Stimulated activated CD4-positive, alpha-beta T cell treated with anti-CD3 and anti-CD28 coated beads, Interleukin-12 subunit alpha, Interleukin-12 subunit beta, amount 100 ng/mL, for 24 hours (primary cell): ENCODE results near the gene GTF2I.
A peak's percentile ranks its signal among the peaks of the same experiment; 100 is the strongest.
"Not testable (repeated sequence)": the region's sequence is repeated elsewhere in the genome, so short reads cannot be mapped to it uniquely, and the experiment has no call there.

ENCODE experiments used
- DNase-seq, 2 experiments: peaks; one replicate each; pipeline ENCODE4 v3.0.0-alpha.2; 2020; ENCODE audit warnings: low read depth in 2 of 2

GTF2I gene

GRCh38 chr7:74657692-74658177, at the start of gene GTF2I:
Gene GTF2I, plus strand, starts transcription at chr7:74657718. Its CDS starts 31,411 bp downstream, at chr7:74689129.
- DNase-seq: no peak

GRCh38 chr7:74612015-74612829, 45.3 kb upstream of the GTF2I start:
- DNase-seq: no peak

- no peak for DNase-seq
Observed at GRCh38 chr7:74615933-74616780, 41.4 kb upstream of the GTF2I start.

GRCh38 chr7:74617180-74617744, 40.3 kb upstream of the GTF2I start:
- peak in 1 of 2 experiments; percentile 11 for DNase-seq

- DNase-seq: no peak
Observed at GRCh38 chr7:74619235-74619860, 38.2 kb upstream of the GTF2I start.

GRCh38 chr7:74622228-74622749, 35.2 kb upstream of the GTF2I start:
- DNase-seq: no peak

GRCh38 chr7:74623135-74623534, 34.4 kb upstream of the GTF2I start:
- DNase-seq: no peak

GRCh38 chr7:74625446-74625845, 32.1 kb upstream of the GTF2I start:
- no peak for DNase-seq

GRCh38 chr7:74627661-74628411, 29.7 kb upstream of the GTF2I start:
- DNase-seq: no peak

- no peak for DNase-seq
Observed at GRCh38 chr7:74632505-74632904, 25.0 kb upstream of the GTF2I start.

- no peak for DNase-seq
Observed at GRCh38 chr7:74633451-74633921, 24.0 kb upstream of the GTF2I start.

GRCh38 chr7:74637745-74638144, 19.8 kb upstream of the GTF2I start:
- no peak for DNase-seq

- DNase-seq: peak; percentile 61 to 83
Observed at GRCh38 chr7:74650055-74650454, 7.5 kb upstream of the GTF2I start.

GRCh38 chr7:74650493-74651132, 6.9 kb upstream of the GTF2I start:
- DNase-seq: not testable (repeated sequence)

- DNase-seq: not testable (repeated sequence)
Observed at GRCh38 chr7:74651133-74651504, 6.4 kb upstream of the GTF2I start.

GRCh38 chr7:74653686-74654181, 3.8 kb upstream of the GTF2I start:
- DNase-seq: no peak

GRCh38 chr7:74654811-74655210, 2.7 kb upstream of the GTF2I start:
- no peak for DNase-seq

- DNase-seq: no peak
Observed at GRCh38 chr7:74655324-74655723, 2.2 kb upstream of the GTF2I start.

GRCh38 chr7:74655768-74656440, 1.6 kb upstream of the GTF2I start:
- no peak for DNase-seq
